Adrenal gland (tissue), 12 donors: ENCODE measurements around the gene VSIG1. TPM values are rescaled to one million over a fixed set of nuclear protein-coding genes. Genes with fewer than 3 reads are reported as not detected.

ENCODE experiments used
- DNase-seq, 7 donors: peaks; one replicate each; pipeline ENCODE4 v3.0.0-alpha.2; 2019 to 2020
- H3K27ac ChIP-seq, 5 donors: fragments of 200-600 bp; sonication (generic) in 4 of 5; 1 replicate in 3 of 5; 2 replicates in 2 of 5; pipeline versions ENCODE4 v1.5.1 to v1.8.0; 2016 to 2020; ENCODE audit warnings: mild to moderate bottlenecking in 1 of 5
- H3K27me3 ChIP-seq: fragments of 200-600 bp; 2 replicates; pipeline ENCODE4 v1.8.0; 2021
- H3K36me3 ChIP-seq, 2 donors: fragments of 200-600 bp; replicated peaks in 1 of 2; 1 replicate in 1 of 2; 2 replicates in 1 of 2; pipeline versions ENCODE4 v1.5.1 to v1.8.0; 2018 to 2022
- H3K4me1 ChIP-seq, 2 donors: fragments of 200-600 bp; replicated peaks in 1 of 2; 1 replicate in 1 of 2; 2 replicates in 1 of 2; pipeline versions ENCODE4 v1.5.1 to v1.8.0; 2018 to 2021
- H3K4me3 ChIP-seq, 4 donors: fragments of 200-600 bp; sonication (generic) in 3 of 4; one replicate each; pipeline ENCODE4 v1.5.1; 2016 to 2018
- H3K9me3 ChIP-seq, 3 donors: fragments of 200-600 bp; sonication (generic) in 1 of 3; replicated peaks in 1 of 3; 1 replicate in 2 of 3; 2 replicates in 1 of 3; pipeline versions ENCODE4 v1.5.1 to v1.8.0; 2016 to 2021
- POLR2A ChIP-seq, 2 donors: fragments of 450-650 bp; IDR thresholded peaks; one replicate each; pipeline ENCODE4 v1.6.1; 2017; ENCODE audit warnings: antibody characterized with exemption in 2 of 2, mild to moderate bottlenecking in 2 of 2, moderate library complexity in 1 of 2
- WGBS, 4 donors: extraction: QIAGEN DNeasy Blood & Tissue Kit in 2 of 4; methylation state at CpG; one replicate each; pipeline versions ENCODE4 v1.1.5 to v1.1.7; 2013 to 2017; 5-methylcytosine and 5-hydroxymethylcytosine counted together
- intact Hi-C, 2 donors: fragments of 100-400 bp; cut with DNase I; formaldehyde crosslinking; loops; one replicate each; pipeline versions ENCODE4 v1.14.1 to v1.15.0; 2022 to 2023
- polyA plus RNA-seq, 3 donors: library from polyadenylated mRNA; stranded (reverse); fragments of 200-250 nt in 2 of 3; fragments of 350-450 nt in 1 of 3; fragmentation: Illumina TruSeq in 1 of 3; extraction: RNeasy Lipid Tissue Mini Kit (QIAGEN cat#74804) in 1 of 3; gene quantifications; one replicate each; pipeline ENCODE4 v1.2.3, GENCODE V29; 2013 to 2014
- total RNA-seq, 9 donors: library from RNA; depleted of rRNA in 4 of 9; stranded (reverse); fragments of >200 nt in 4 of 9; fragments of 120-200 nt in 1 of 9; fragmentation: NEBNext Ultra II Directional in 1 of 9; extraction: Animal tissue kit (Norgen Biotek cat#: 25700) in 1 of 9; gene quantifications; one replicate each; pipeline versions ENCODE4 v1.1.0 to v1.2.4, GENCODE V29; 2013 to 2023
- TF ChIP-seq, protein P1 (sequence below), 6 experiments: fragments of 450-650 bp in 4 of 6; fragments of 200-600 bp in 2 of 6; sonication (generic) in 1 of 6; IDR thresholded peaks; 1 replicate in 5 of 6; 2 replicates in 1 of 6; pipeline versions ENCODE4 v1.5.1 to v1.8.0; 2016 to 2021; ENCODE audit warnings: antibody characterized with exemption in 6 of 6, mild to moderate bottlenecking in 2 of 6, moderate library complexity in 1 of 6
- donor health status: healthy with polysubstance abuse.
- donor health status: Bipolar disorder and iron deficiency.
- donor health status: DM: yes; HTN: yes; CAD: no.
- donor health status: DM: no; HTN: no; CAD: no.
- donor health status: DM: no; HTN: no; CAD: no.
- donor health status: DM: yes; HTN: yes; CAD: no.

VSIG1 gene
- total and polyA plus RNA-seq, 12 donors: 0.08 to 0.30 (median 0.18) TPM; not detected in 4

DNA sequence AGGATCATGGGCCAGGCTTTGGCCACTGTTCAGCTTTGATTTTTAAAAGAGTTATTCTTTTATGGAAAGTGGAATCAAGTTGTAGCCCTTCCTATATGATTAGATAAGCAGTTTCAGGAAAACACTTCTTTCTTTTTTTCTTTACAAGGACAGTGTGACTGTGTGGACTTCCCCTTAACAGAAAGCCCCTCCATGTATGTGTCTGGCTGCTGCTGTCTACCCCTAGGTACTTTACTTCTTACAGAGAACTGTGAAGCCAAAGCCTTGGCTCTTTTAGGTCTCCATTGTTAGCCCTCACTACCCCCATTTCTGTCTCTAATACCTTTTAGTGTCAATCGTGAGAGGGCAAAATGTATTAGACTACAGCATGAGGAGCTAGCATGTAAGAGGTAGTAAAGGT is 19.1 kb downstream of the VSIG1 start:
- 44 to 75% (median 55%) methylated on average over 1 of the region's 1 CpG for WGBS, 4 donors
- no peak for DNase-seq
- Histone ChIP-seq H3K27ac (no peak overlapping the region), H3K4me1 (no peaks in the 10 kb centered on the region), H3K36me3 (no peaks in the 10 kb centered on the region), H3K4me3 (no peak overlapping the region), H3K9me3 (no peaks in the 10 kb centered on the region), H3K27me3 (peaks cover 32% of the 10 kb centered on the region)
- TF ChIP-seq, protein P1, sequence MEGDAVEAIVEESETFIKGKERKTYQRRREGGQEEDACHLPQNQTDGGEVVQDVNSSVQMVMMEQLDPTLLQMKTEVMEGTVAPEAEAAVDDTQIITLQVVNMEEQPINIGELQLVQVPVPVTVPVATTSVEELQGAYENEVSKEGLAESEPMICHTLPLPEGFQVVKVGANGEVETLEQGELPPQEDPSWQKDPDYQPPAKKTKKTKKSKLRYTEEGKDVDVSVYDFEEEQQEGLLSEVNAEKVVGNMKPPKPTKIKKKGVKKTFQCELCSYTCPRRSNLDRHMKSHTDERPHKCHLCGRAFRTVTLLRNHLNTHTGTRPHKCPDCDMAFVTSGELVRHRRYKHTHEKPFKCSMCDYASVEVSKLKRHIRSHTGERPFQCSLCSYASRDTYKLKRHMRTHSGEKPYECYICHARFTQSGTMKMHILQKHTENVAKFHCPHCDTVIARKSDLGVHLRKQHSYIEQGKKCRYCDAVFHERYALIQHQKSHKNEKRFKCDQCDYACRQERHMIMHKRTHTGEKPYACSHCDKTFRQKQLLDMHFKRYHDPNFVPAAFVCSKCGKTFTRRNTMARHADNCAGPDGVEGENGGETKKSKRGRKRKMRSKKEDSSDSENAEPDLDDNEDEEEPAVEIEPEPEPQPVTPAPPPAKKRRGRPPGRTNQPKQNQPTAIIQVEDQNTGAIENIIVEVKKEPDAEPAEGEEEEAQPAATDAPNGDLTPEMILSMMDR (IDR thresholded peaks at IDR 0.05): no peak
- no peak for TF ChIP-seq POLR2A (IDR thresholded peaks at IDR 0.05)
- intact Hi-C loops: loop anchor here in 1 of 2 donors (10.0 kb wide), 1 partner anchor 49 kb away; no protein-coding TSS in a partner anchor

- H3K9me3 ChIP-seq: no peaks in the 10 kb centered on the region
- H3K4me1 ChIP-seq: no peaks in the 10 kb centered on the region
- TF ChIP-seq POLR2A (IDR thresholded peaks at IDR 0.05): no peak
- TF ChIP-seq, protein P1 (IDR thresholded peaks at IDR 0.05): no peak
- WGBS, 4 donors: 63 to 88% (median 84%) methylated on average over 2 of the region's 2 CpGs
- no peaks in the 10 kb centered on the region for H3K36me3 ChIP-seq
- DNase-seq: no peak
- peaks cover 33% of the 10 kb centered on the region for H3K27me3 ChIP-seq
- no peak overlapping the region for H3K4me3 ChIP-seq
- intact Hi-C loops: loop anchor here in 1 of 2 donors (10.0 kb wide), 1 partner anchor 50 kb away; no protein-coding TSS in a partner anchor
- no peak overlapping the region for H3K27ac ChIP-seq
Observed at GRCh38 chrX:108064613-108065012, 19.7 kb downstream of the VSIG1 start.

DNA sequence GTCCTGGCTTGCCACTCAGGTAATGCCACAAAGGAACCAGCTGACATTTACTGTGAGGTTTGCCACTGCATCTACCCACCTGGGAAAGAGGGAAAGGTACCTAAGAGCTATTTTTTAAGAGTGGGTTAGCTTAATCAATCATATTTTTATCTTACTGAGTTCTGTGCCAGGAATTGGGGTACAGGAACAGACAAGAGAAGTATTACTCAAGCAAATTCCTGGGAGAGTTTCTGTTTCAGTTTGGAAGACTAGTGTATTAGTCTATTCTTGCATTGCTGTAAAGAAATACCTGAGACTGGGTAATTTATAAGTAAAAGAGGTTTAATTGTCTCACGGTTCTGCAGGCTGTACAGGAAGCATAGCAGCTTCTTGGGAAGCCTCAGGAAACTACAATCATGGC is 23.3 kb downstream of the VSIG1 start:
- 55 to 83% (median 67%) methylated on average over 1 of the region's 1 CpG for WGBS, 4 donors
- Histone ChIP-seq H3K4me1 (no peaks in the 10 kb centered on the region), H3K9me3 (no peaks in the 10 kb centered on the region), H3K27me3 (peaks cover 35% of the 10 kb centered on the region), H3K4me3 (no peak overlapping the region), H3K27ac (no peak overlapping the region), H3K36me3 (no peaks in the 10 kb centered on the region)
- no peak for DNase-seq
- intact Hi-C loops: loop anchor here in 1 of 2 donors (10.0 kb wide), 1 partner anchor 53 kb away; no protein-coding TSS in a partner anchor
- TF ChIP-seq POLR2A (IDR thresholded peaks at IDR 0.05): no peak
- TF ChIP-seq, protein P1 (IDR thresholded peaks at IDR 0.05): no peak

- peaks cover 29% of the 10 kb centered on the region for H3K27me3 ChIP-seq
- intact Hi-C loops: no loop called here
- TF ChIP-seq POLR2A (IDR thresholded peaks at IDR 0.05): no peak
- no peaks in the 10 kb centered on the region for H3K36me3 ChIP-seq
- WGBS, 4 donors: 49 to 81% (median 59%) methylated on average over 4 of the region's 4 CpGs
- H3K27ac ChIP-seq: no peak overlapping the region
- no peak for DNase-seq
- H3K4me1 ChIP-seq: no peaks in the 10 kb centered on the region
- no peaks in the 10 kb centered on the region for H3K9me3 ChIP-seq
- no peak overlapping the region for H3K4me3 ChIP-seq
Observed at GRCh38 chrX:108070891-108071290, 26.0 kb downstream of the VSIG1 start.

DNA sequence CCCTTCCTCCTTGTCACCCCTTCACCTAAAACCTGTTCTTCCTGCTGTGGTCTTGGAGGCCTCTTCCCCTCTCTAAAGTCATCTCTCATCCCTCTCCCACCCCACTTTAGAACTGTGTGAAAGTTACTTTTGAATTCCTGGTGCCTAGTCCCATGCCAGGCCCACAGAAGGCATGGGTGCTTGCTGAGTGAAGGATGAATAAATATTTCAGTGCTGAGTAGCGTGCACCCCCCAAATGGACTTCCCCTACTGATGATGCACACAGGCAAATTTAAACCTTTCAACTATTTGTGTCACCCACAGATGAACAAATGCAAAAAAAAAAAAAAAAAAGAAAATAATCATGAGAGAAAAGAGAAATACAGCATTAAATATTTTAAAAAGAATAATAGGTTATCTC is 26.7 kb downstream of the VSIG1 start:
- H3K27ac ChIP-seq: no peak overlapping the region
- DNase-seq: no peak
- H3K4me3 ChIP-seq: no peak overlapping the region
- H3K27me3 ChIP-seq: peaks cover 22% of the 10 kb centered on the region
- intact Hi-C loops: no loop called here
- TF ChIP-seq POLR2A (IDR thresholded peaks at IDR 0.05): no peak
- TF ChIP-seq, protein P1 (IDR thresholded peaks at IDR 0.05): no peak
- no peaks in the 10 kb centered on the region for H3K36me3 ChIP-seq
- WGBS, 4 donors: 73 to 95% (median 85%) methylated on average over 1 of the region's 1 CpG
- no peaks in the 10 kb centered on the region for H3K9me3 ChIP-seq
- no peaks in the 10 kb centered on the region for H3K4me1 ChIP-seq
